HUES64 (cell line): ENCODE results near the gene CDKN2AIP.
A peak's percentile ranks its signal among the peaks of the same experiment; 100 is the strongest.

ENCODE experiments used
- H3K27ac ChIP-seq: 2 replicates; pipeline ENCODE4 v1.7.0; 2013; ENCODE audit warnings: low read depth, low read length, inconsistent platforms
- H3K27me3 ChIP-seq: 2 replicates; pipeline ENCODE4 v1.6.1; 2013; ENCODE audit warnings: mild to moderate bottlenecking, low read length; ENCODE audit not compliant: insufficient read depth
- H3K36me3 ChIP-seq: 2 replicates; pipeline ENCODE4 v1.6.1; 2013; ENCODE audit warnings: mild to moderate bottlenecking, low read length; ENCODE audit not compliant: insufficient read depth
- H3K4me1 ChIP-seq: 2 replicates; pipeline ENCODE4 v1.6.1; 2013; ENCODE audit warnings: mild to moderate bottlenecking, low read length, moderate library complexity; ENCODE audit not compliant: insufficient read depth
- H3K4me3 ChIP-seq: 2 replicates; pipeline ENCODE4 v1.5.1; 2013; ENCODE audit warnings: mild to moderate bottlenecking, low read length, moderate library complexity
- H3K9ac ChIP-seq: 2 replicates; pipeline ENCODE4 v1.6.1; 2013; ENCODE audit warnings: mild to moderate bottlenecking, low read depth, low read length
- H3K9me3 ChIP-seq: 2 replicates; pipeline ENCODE4 v1.6.1; 2013; ENCODE audit warnings: low read depth, low read length; ENCODE audit not compliant: insufficient read depth
- WGBS: fragments of 150-250, 120-280 bp; methylation state at CpG from one replicate; pipeline ENCODE4 v1.1.7; 2013; ENCODE audit warnings: missing lambda C conversion rate; 5-methylcytosine and 5-hydroxymethylcytosine counted together

Gene CDKN2AIP

DNA sequence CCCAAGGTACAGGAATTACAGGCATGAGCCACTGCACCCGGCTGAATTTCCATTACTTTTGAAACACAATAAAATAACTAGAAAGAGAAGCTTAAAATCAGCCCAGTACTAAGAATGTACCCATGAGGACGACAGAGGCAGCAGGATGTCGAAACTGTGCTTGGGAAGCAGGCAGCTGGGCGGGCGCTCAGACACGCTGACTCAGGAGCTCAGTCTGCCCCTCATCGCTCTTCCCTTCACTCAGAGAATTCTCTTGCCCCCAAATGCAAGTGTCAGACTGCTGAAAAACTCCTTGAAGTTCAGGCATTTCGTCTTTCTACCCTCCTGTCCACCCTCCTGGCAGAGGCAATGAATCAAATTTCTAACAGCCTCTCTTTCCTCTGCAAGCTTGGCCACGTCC lies 41.0 kb upstream of the CDKN2AIP start:
- Histone ChIP-seq H3K9me3 (no peaks in the 10 kb centered on the region), H3K4me1 (peaks cover 6% of the 10 kb centered on the region; the same call in 1 of the 2 replicates)
- WGBS, result 89% methylated on average over 9 of the region's 9 CpGs

GRCh38 chr4:183403961-183404360 lies 40.5 kb upstream of the CDKN2AIP start:
- no peaks in the 10 kb centered on the region for H3K27me3 ChIP-seq
- H3K9ac ChIP-seq, result no peak overlapping the region
- peaks cover 6% of the 10 kb centered on the region; the same call in 1 of the 2 replicates for H3K4me1 ChIP-seq
- no peaks in the 10 kb centered on the region for H3K9me3 ChIP-seq
- 91% methylated on average over 4 of the region's 4 CpGs for WGBS
- no peaks in the 10 kb centered on the region for H3K36me3 ChIP-seq
- H3K27ac ChIP-seq, result no peak overlapping the region
- H3K4me3 ChIP-seq, result no peak overlapping the region

More for the DNA sequence above, 41.0 kb upstream of the CDKN2AIP start:
- Histone ChIP-seq H3K4me3 (no peak overlapping the region), H3K27me3 (peaks cover under 1% of the 10 kb centered on the region), H3K9ac (no peak overlapping the region), H3K27ac (no peak overlapping the region), H3K36me3 (no peaks in the 10 kb centered on the region)

DNA sequence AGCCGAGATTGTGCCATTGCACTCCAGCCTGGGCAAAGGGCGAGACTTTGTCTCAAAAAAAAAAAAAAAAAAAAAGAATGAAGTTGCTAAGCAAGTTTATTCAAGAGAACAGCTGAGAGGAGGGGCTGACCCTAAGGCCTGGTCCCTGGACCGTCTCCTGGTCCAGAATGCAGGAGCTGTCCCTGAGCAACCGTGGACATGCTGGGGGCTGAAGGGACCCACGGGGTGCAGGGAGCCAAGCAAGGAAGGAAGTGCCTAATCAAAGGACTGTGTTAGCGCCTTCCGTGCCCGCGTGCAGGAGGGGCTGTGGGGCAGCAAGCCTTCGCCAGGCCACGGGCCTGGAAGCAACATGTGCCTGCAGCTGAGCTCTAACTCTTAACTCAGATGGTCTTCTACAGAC lies 39.1 kb upstream of the CDKN2AIP start:
- Histone ChIP-seq H3K36me3 (no peaks in the 10 kb centered on the region), H3K4me1 (peaks cover 6% of the 10 kb centered on the region; the same call in 1 of the 2 replicates), H3K27me3 (no peaks in the 10 kb centered on the region), H3K4me3 (no peak overlapping the region), H3K9me3 (no peaks in the 10 kb centered on the region), H3K27ac (no peak overlapping the region), H3K9ac (no peak overlapping the region)
- WGBS, result 89% methylated on average over 11 of the region's 11 CpGs

DNA sequence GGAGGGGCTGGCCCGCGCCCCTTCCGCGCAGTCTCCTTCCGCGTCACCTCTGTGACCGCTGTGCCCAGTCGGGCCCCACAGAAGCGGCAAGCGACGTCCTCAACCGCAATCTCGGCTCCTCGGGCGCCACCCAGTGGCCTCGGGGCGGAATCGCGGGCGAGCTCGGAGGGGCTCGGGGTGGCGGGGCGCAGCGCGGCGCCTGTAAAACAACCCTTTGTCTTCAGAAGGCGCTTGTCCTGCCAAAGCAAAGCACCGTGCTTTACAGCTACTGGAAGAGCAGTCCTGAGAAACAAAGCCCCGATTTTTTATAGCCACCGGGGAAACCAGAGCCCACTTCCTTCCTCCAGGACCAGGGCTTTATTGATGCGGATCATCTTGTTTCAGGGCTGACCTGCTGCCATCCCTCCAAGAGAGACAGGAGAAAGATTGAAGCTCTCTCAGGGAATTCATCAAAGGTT lies 37.3 kb upstream of the CDKN2AIP start:
- Histone ChIP-seq H3K9ac (peak overlapping the region; percentile 88), H3K36me3 (no peaks in the 10 kb centered on the region), H3K4me3 (peak overlapping the region; percentile 58), H3K27ac (peak overlapping the region; percentile 43), H3K9me3 (no peaks in the 10 kb centered on the region), H3K4me1 (peaks cover 6% of the 10 kb centered on the region; the same call in 1 of the 2 replicates), H3K27me3 (no peaks in the 10 kb centered on the region)
- WGBS, result 2% methylated on average over 32 of the region's 32 CpGs

- Histone ChIP-seq H3K4me3 (peak overlapping the region; percentile 58), H3K36me3 (no peaks in the 10 kb centered on the region), H3K9me3 (no peaks in the 10 kb centered on the region), H3K4me1 (peaks cover 6% of the 10 kb centered on the region; the same call in 1 of the 2 replicates), H3K27me3 (no peaks in the 10 kb centered on the region), H3K27ac (peak overlapping the region; percentile 43; the same call in 1 of the 2 replicates), H3K9ac (peak overlapping the region; percentile 88)
- WGBS, result 84% methylated on average over 8 of the region's 8 CpGs
Observed at GRCh38 chr4:183407635-183408464, 36.6 kb upstream of the CDKN2AIP start.

DNA sequence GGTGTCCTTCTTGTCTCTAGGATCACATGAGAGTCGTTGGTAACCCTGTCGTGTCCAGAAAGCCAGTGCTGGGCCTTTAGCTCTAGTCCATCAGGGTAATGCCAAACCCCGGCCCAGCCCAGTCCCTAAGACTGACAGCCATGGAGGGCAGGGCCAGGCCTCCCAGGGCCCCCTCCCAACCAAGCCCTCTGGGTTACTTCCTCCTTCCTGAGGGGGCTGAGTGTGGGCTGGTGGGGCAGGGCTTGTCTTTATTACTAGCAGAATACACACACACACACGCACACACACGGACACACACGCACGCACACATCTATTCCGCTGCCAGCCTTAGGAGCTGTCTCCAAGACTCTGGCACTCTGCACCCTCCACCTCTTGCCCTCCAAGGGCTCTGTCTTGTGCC lies 35.6 kb upstream of the CDKN2AIP start:
- Histone ChIP-seq H3K27me3 (no peaks in the 10 kb centered on the region), H3K36me3 (no peaks in the 10 kb centered on the region), H3K27ac (no peak overlapping the region), H3K4me1 (peaks cover 6% of the 10 kb centered on the region; the same call in 1 of the 2 replicates), H3K9ac (no peak overlapping the region), H3K9me3 (no peaks in the 10 kb centered on the region), H3K4me3 (no peak overlapping the region)
- 94% methylated on average over 8 of the region's 8 CpGs for WGBS

GRCh38 chr4:183409483-183409882 lies 35.0 kb upstream of the CDKN2AIP start:
- Histone ChIP-seq H3K4me3 (no peak overlapping the region), H3K9ac (no peak overlapping the region), H3K36me3 (no peaks in the 10 kb centered on the region), H3K27ac (no peak overlapping the region), H3K4me1 (peaks cover 6% of the 10 kb centered on the region; the same call in 1 of the 2 replicates), H3K9me3 (no peaks in the 10 kb centered on the region), H3K27me3 (no peaks in the 10 kb centered on the region)
- WGBS, result 81% methylated on average over 3 of the region's 4 CpGs

DNA sequence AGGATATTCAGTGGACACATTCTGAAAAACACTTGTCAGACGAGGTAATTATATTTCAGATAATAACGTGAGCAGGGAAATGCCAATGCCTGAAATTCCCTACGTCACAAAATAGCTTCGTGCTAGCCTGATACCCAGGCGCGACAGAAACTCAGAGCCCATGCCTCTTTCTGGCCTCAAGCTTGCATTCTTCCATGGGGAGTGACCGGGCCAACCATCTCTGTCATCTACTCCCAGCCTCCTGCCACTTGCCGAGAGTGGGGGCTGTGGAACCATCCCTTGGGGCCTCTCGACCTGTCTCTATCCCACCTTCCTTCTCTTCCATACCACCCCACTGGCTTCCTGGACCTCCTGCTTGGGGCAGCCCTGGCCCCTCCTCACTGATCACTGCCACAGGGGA lies 34.5 kb upstream of the CDKN2AIP start:
- no peaks in the 10 kb centered on the region for H3K9me3 ChIP-seq
- no peaks in the 10 kb centered on the region for H3K27me3 ChIP-seq
- no peak overlapping the region for H3K4me3 ChIP-seq
- WGBS, result 93% methylated on average over 9 of the region's 9 CpGs
- H3K9ac ChIP-seq, result no peak overlapping the region
- no peaks in the 10 kb centered on the region for H3K36me3 ChIP-seq
- no peak overlapping the region for H3K27ac ChIP-seq
- H3K4me1 ChIP-seq, result peaks cover 6% of the 10 kb centered on the region; the same call in 1 of the 2 replicates

GRCh38 chr4:183411291-183411861 lies 33.1 kb upstream of the CDKN2AIP start:
- Histone ChIP-seq H3K4me3 (no peak overlapping the region), H3K27me3 (no peaks in the 10 kb centered on the region), H3K9ac (no peak overlapping the region), H3K9me3 (no peaks in the 10 kb centered on the region), H3K4me1 (peaks cover 6% of the 10 kb centered on the region; the same call in 1 of the 2 replicates), H3K36me3 (no peaks in the 10 kb centered on the region), H3K27ac (no peak overlapping the region)
- 90% methylated on average over 11 of the region's 11 CpGs for WGBS

GRCh38 chr4:183412821-183413220 lies 31.6 kb upstream of the CDKN2AIP start:
- Histone ChIP-seq H3K4me1 (no peaks in the 10 kb centered on the region), H3K27me3 (no peaks in the 10 kb centered on the region), H3K27ac (no peak overlapping the region), H3K9me3 (no peaks in the 10 kb centered on the region), H3K4me3 (no peak overlapping the region), H3K36me3 (no peaks in the 10 kb centered on the region), H3K9ac (no peak overlapping the region)
- 94% methylated on average over 11 of the region's 11 CpGs for WGBS
